ENCODE measurements around the gene RPS25. TPM values are rescaled to one million over a fixed set of nuclear protein-coding genes. Genes with fewer than 3 reads are reported as not detected.

Gene RPS25
- total RNA-seq, 4 donors from 2014 or later: 1,926 to 3,368 (median 2,381) TPM

- Histone ChIP-seq H3K27me3 (no peaks in the 10 kb centered on the region), H3K36me3 (peaks cover 12% of the 10 kb centered on the region), H3K4me1 (peaks cover 26% of the 10 kb centered on the region), H3K27ac (peak overlapping the region; percentile 92), H3K9me3 (no peaks in the 10 kb centered on the region), H3K4me3 (peak overlapping the region; percentile 88)
- WGBS: 40% methylated on average over 8 of the region's 10 CpGs
- DNase-seq (ENCODE audit: low spot score in 2 of 2): no peak
- no peak for TF ChIP-seq POLR2A (IDR thresholded peaks at IDR 0.05)
- TF ChIP-seq EP300 (IDR thresholded peaks at IDR 0.05): no peak
- no peak for TF ChIP-seq POLR2AphosphoS5 (IDR thresholded peaks at IDR 0.05)
- TF ChIP-seq CTCF (IDR thresholded peaks at IDR 0.05): no peak
These were observed 11.3 kb upstream of the RPS25 start for GRCh38 chr11:119029340-119030028.

- WGBS: 89% methylated on average over 1 of the region's 1 CpG
- H3K9me3 ChIP-seq: no peaks in the 10 kb centered on the region
- peaks cover 26% of the 10 kb centered on the region for H3K4me1 ChIP-seq
- DNase-seq (ENCODE audit: low spot score in 2 of 2): no peak
- TF ChIP-seq POLR2A (IDR thresholded peaks at IDR 0.05): no peak
- TF ChIP-seq POLR2AphosphoS5 (IDR thresholded peaks at IDR 0.05): no peak
- no peak for TF ChIP-seq EP300 (IDR thresholded peaks at IDR 0.05)
- TF ChIP-seq CTCF (IDR thresholded peaks at IDR 0.05): no peak
- no peaks in the 10 kb centered on the region for H3K27me3 ChIP-seq
- peak overlapping the region; percentile 88 for H3K4me3 ChIP-seq
- no peak overlapping the region for H3K27ac ChIP-seq
- H3K36me3 ChIP-seq: peaks cover 16% of the 10 kb centered on the region
These were observed 10.9 kb upstream of the RPS25 start for GRCh38 chr11:119029069-119029339.

GRCh38 chr11:119028346-119029068 is 10.4 kb upstream of the RPS25 start:
- Histone ChIP-seq H3K4me3 (no peak overlapping the region), H3K4me1 (peaks cover 26% of the 10 kb centered on the region), H3K27me3 (no peaks in the 10 kb centered on the region), H3K9me3 (no peaks in the 10 kb centered on the region), H3K36me3 (peaks cover 21% of the 10 kb centered on the region), H3K27ac (no peak overlapping the region)
- WGBS: 71% methylated on average over 3 of the region's 9 CpGs
- TF ChIP-seq EP300 (IDR thresholded peaks at IDR 0.05): no peak
- no peak for TF ChIP-seq POLR2A (IDR thresholded peaks at IDR 0.05)
- no peak for TF ChIP-seq CTCF (IDR thresholded peaks at IDR 0.05)
- TF ChIP-seq POLR2AphosphoS5 (IDR thresholded peaks at IDR 0.05): no peak
- DNase-seq (ENCODE audit: low spot score in 2 of 2): no peak

- no peak overlapping the region for H3K27ac ChIP-seq
- TF ChIP-seq POLR2A (IDR thresholded peaks at IDR 0.05): no peak
- TF ChIP-seq EP300 (IDR thresholded peaks at IDR 0.05): no peak
- no peak for TF ChIP-seq CTCF (IDR thresholded peaks at IDR 0.05)
- no peak for TF ChIP-seq POLR2AphosphoS5 (IDR thresholded peaks at IDR 0.05)
- 91% methylated on average over 6 of the region's 9 CpGs for WGBS
These were observed 9.6 kb upstream of the RPS25 start for GRCh38 chr11:119027561-119028345.

GRCh38 chr11:119026970-119027369 is 8.8 kb upstream of the RPS25 start:
- H3K4me1 ChIP-seq: peaks cover 28% of the 10 kb centered on the region
- H3K36me3 ChIP-seq: peaks cover 31% of the 10 kb centered on the region
- no peak overlapping the region for H3K27ac ChIP-seq
- no peak overlapping the region for H3K4me3 ChIP-seq
- no peaks in the 10 kb centered on the region for H3K27me3 ChIP-seq
- no peak for TF ChIP-seq POLR2A (IDR thresholded peaks at IDR 0.05)
- no peak for TF ChIP-seq EP300 (IDR thresholded peaks at IDR 0.05)
- TF ChIP-seq CTCF (IDR thresholded peaks at IDR 0.05): no peak
- TF ChIP-seq POLR2AphosphoS5 (IDR thresholded peaks at IDR 0.05): no peak
- H3K9me3 ChIP-seq: no peaks in the 10 kb centered on the region
- no peak for DNase-seq (ENCODE audit: low spot score in 2 of 2)
- 100% methylated on average over 2 of the region's 2 CpGs for WGBS

More at GRCh38 chr11:119027561-119028345, 9.6 kb upstream of the RPS25 start:
- Histone ChIP-seq H3K36me3 (peaks cover 27% of the 10 kb centered on the region), H3K27me3 (no peaks in the 10 kb centered on the region), H3K4me3 (no peak overlapping the region), H3K4me1 (peaks cover 28% of the 10 kb centered on the region), H3K9me3 (no peaks in the 10 kb centered on the region)
- no peak for DNase-seq (ENCODE audit: low spot score in 2 of 2)

All from suprapubic skin (tissue), 4 donors.